SK-N-SH (cell line): Measurements from ENCODE around the gene CNTNAP2. TPM values are rescaled to one million over a fixed set of nuclear protein-coding genes. Genes with fewer than 3 reads are reported as not detected.
A peak's percentile ranks its signal among the peaks of the same experiment; 100 is the strongest.

ENCODE experiments used
- CTCF ChIA-PET: fragments of 300-600, 350-600 bp; formaldehyde crosslinking; extraction: SDS; loops from one replicate; lab custom pipeline; 2021; lab: Yijun Ruan, JAX
- POLR2A ChIA-PET: fragments of 350-600 bp; sonication (Branson Sonifier 250); formaldehyde crosslinking; extraction: SDS; loops from one replicate; lab custom pipeline; 2020; ENCODE audit warnings: antibody characterized with exemption, inconsistent platforms; lab: Yijun Ruan, JAX
- DNase-seq: peaks from one replicate; pipeline ENCODE4 v3.0.0; 2012
- H2AFZ ChIP-seq: fragments of 200-600 bp; sonication (generic); 2 replicates; pipeline ENCODE4 v1.8.1; 2016; ENCODE audit warnings: antibody characterized with exemption, mild to moderate bottlenecking, low read depth
- H3F3A ChIP-seq: fragments of 200-600 bp; sonication (generic); replicated peaks from 2 replicates; pipeline ENCODE3; 2016; ENCODE audit warnings: antibody characterized with exemption, mild to moderate bottlenecking; ENCODE audit not compliant: insufficient read depth
- H3K27ac ChIP-seq, 2 experiments: fragments of 200-500 bp in 1 of 2; fragments of 200-600 bp in 1 of 2; sonication (Bioruptor generic) in 1 of 2; sonication (generic), shearing (Covaris generic) in 1 of 2; 2 replicates each; pipeline versions ENCODE4 v1.5.1 to v1.6.1; 2014 to 2016; ENCODE audit warnings: low read depth in 2 of 2, inconsistent platforms in 1 of 2, low read length in 1 of 2, mild to moderate bottlenecking in 1 of 2, mixed read lengths in 1 of 2
- H3K27me3 ChIP-seq: fragments of 200-600 bp; sonication (generic), shearing (Covaris generic); 2 replicates; pipeline ENCODE4 v1.6.1; 2016; ENCODE audit warnings: mixed run types; ENCODE audit not compliant: insufficient read depth
- H3K36me3 ChIP-seq, 2 experiments: fragments of 200-500 bp in 1 of 2; fragments of 200-600 bp in 1 of 2; sonication (Bioruptor generic) in 1 of 2; sonication (generic) in 1 of 2; replicated peaks in 1 of 2; 2 replicates each; pipeline versions ENCODE3 to v1.5.1; 2014 to 2016; ENCODE audit warnings: low read length in 1 of 2, mild to moderate bottlenecking in 1 of 2; ENCODE audit not compliant: insufficient read depth in 2 of 2, control insufficient read depth in 1 of 2
- H3K4me1 ChIP-seq, 2 experiments: fragments of 200-500 bp in 1 of 2; fragments of 200-600 bp in 1 of 2; sonication (Bioruptor generic) in 1 of 2; sonication (generic), shearing (Covaris generic) in 1 of 2; 2 replicates each; pipeline versions ENCODE4 v1.5.1 to v1.6.1; 2014 to 2016; ENCODE audit warnings: low read depth in 1 of 2, low read length in 1 of 2, mixed run types in 1 of 2; ENCODE audit not compliant: insufficient read depth in 2 of 2, control insufficient read depth in 1 of 2
- H3K4me2 ChIP-seq: fragments of 200-600 bp; sonication (generic), shearing (Covaris generic); 2 replicates; pipeline ENCODE4 v1.6.1; 2017; ENCODE audit warnings: mixed run types
- H3K4me3 ChIP-seq, 2 experiments: fragments of 200-500 bp in 1 of 2; fragments of 200-600 bp in 1 of 2; sonication (Bioruptor generic) in 1 of 2; sonication (generic), shearing (Covaris generic) in 1 of 2; 2 replicates each; pipeline versions ENCODE4 v1.5.1 to v1.8.1; 2014 to 2016; ENCODE audit warnings: low read depth in 2 of 2, inconsistent platforms in 1 of 2, low read length in 1 of 2, mild to moderate bottlenecking in 1 of 2, mixed read lengths in 1 of 2, moderate library complexity in 1 of 2
- H3K79me2 ChIP-seq: fragments of 200-600 bp; sonication (generic); 2 replicates; pipeline ENCODE4 v1.8.1; 2017; ENCODE audit warnings: mild to moderate bottlenecking; ENCODE audit not compliant: insufficient read depth
- H3K9ac ChIP-seq: fragments of 200-600 bp; sonication (generic); 2 replicates; pipeline ENCODE4 v1.6.1; 2017; ENCODE audit warnings: mixed run types
- H3K9me2 ChIP-seq: fragments of 200-600 bp; sonication (generic); 2 replicates; pipeline ENCODE4 v1.6.1; 2017; ENCODE audit warnings: mixed run types
- H3K9me3 ChIP-seq: fragments of 200-600 bp; sonication (generic); 2 replicates; pipeline ENCODE4 v1.6.1; 2017; ENCODE audit warnings: mixed run types, mild to moderate bottlenecking, moderate library complexity
- H4K20me1 ChIP-seq: fragments of 200-600 bp; sonication (generic); 2 replicates; pipeline ENCODE4 v1.6.1; 2017; ENCODE audit warnings: mild to moderate bottlenecking, mixed run types; ENCODE audit not compliant: insufficient read depth
- CTCF ChIP-seq: fragments of 200-600 bp; sonication (generic); IDR thresholded peaks from 2 replicates; pipeline ENCODE4 v1.6.1; 2017; ENCODE audit warnings: antibody characterized with exemption, mild to moderate bottlenecking, moderate library complexity
- EP300 ChIP-seq, 2 experiments: IDR thresholded peaks; 2 replicates each; pipeline versions ENCODE4 v1.4.0 to v1.6.1; 2012; ENCODE audit warnings: borderline replicate concordance in 1 of 2, low read depth in 1 of 2, low read length in 1 of 2
- FOSL2 ChIP-seq: IDR thresholded peaks from 2 replicates; pipeline ENCODE4 v1.4.0; 2012; ENCODE audit warnings: low read depth, mild to moderate bottlenecking, moderate library complexity, borderline replicate concordance
- GABPA ChIP-seq: IDR thresholded peaks from 2 replicates; pipeline ENCODE4 v1.4.0; 2012; ENCODE audit warnings: low read depth, mild to moderate bottlenecking
- GATA2 ChIP-seq: sonication (generic); formaldehyde crosslinking; IDR thresholded peaks from 2 replicates; pipeline ENCODE4 v1.5.0; 2020; ENCODE audit warnings: mild to moderate bottlenecking, missing genetic modification reagents
- IRF3 ChIP-seq: fragments of 150-350 bp; IDR thresholded peaks from 2 replicates; pipeline ENCODE4 v1.6.1; 2016; ENCODE audit warnings: mild to moderate bottlenecking, low read depth, low read length
- MAX ChIP-seq: IDR thresholded peaks from 2 replicates; pipeline ENCODE4 v1.4.0; 2012; ENCODE audit warnings: low read depth
- MEF2A ChIP-seq: IDR thresholded peaks from 2 replicates; pipeline ENCODE4 v1.4.0; 2012; ENCODE audit warnings: low read depth, borderline replicate concordance
- MXI1 ChIP-seq: IDR thresholded peaks from 2 replicates; pipeline ENCODE4 v1.6.1; 2012; ENCODE audit warnings: mild to moderate bottlenecking, low read depth, low read length, improper control_type of control experiment
- NFIC ChIP-seq: IDR thresholded peaks from 2 replicates; pipeline ENCODE4 v1.4.0; 2012; ENCODE audit warnings: borderline replicate concordance
- NRF1 ChIP-seq: IDR thresholded peaks from 2 replicates; pipeline ENCODE4 v1.6.1; 2012; ENCODE audit warnings: low read depth, mild to moderate bottlenecking, low read length
- POLR2AphosphoS5 ChIP-seq: IDR thresholded peaks from 2 replicates; pipeline ENCODE4 v1.6.1; 2012; ENCODE audit warnings: low read depth, low read length
- RAD21 ChIP-seq: IDR thresholded peaks from 2 replicates; pipeline ENCODE4 v1.6.1; 2012; ENCODE audit warnings: mild to moderate bottlenecking, low read length
- RFX5 ChIP-seq: IDR thresholded peaks from 2 replicates; pipeline ENCODE4 v1.6.1; 2012; ENCODE audit warnings: mild to moderate bottlenecking, improper control_type of control experiment, low read length
- SMC3 ChIP-seq: IDR thresholded peaks from 2 replicates; pipeline ENCODE4 v1.6.1; 2012; ENCODE audit warnings: low read depth, low read length, improper control_type of control experiment
- TCF12 ChIP-seq: IDR thresholded peaks from 2 replicates; pipeline ENCODE4 v1.4.0; 2012
- USF2 ChIP-seq: fragments of 150-350 bp; IDR thresholded peaks from 2 replicates; pipeline ENCODE4 v1.6.1; 2017; ENCODE audit warnings: antibody characterized with exemption, low read length, low read depth, borderline replicate concordance
- WGBS: methylation state at CpG from one replicate; pipeline ENCODE4 v1.1.6; 2017; ENCODE audit warnings: low lambda C conversion rate; 5-methylcytosine and 5-hydroxymethylcytosine counted together
- polyA plus RNA-seq, 3 experiments: library from polyadenylated mRNA; depleted of rRNA; stranded (reverse); fragments of >200 nt; gene quantifications; 2 replicates each; pipeline ENCODE4 v1.2.3, GENCODE V29; 2012

The CNTNAP2 gene
- polyA plus RNA-seq, 1 of the 3 experiments (the other 2 are of a cell fraction) = 3.4 TPM

- ChIA-PET CTCF (interaction anchor here (0.9 to 1.0 kb wide), 2 partner anchors 9 to 54 kb away, joined by 3 read pairs; no protein-coding TSS in a partner anchor), POLR2A (no interaction called here)
- WGBS = 77% methylated on average over 3 of the region's 3 CpGs
- Histone ChIP-seq H2AFZ (no peak overlapping the region; the same call in 1 of the 2 replicates), H3K9me2 (no peaks in the 10 kb centered on the region), H3K9me3 (no peaks in the 10 kb centered on the region; the same call in 1 of the 2 replicates), H3K27ac (no peak overlapping the region), H3K4me3 (no peak overlapping the region), H3K4me1 (peaks cover 0 to 5% of the 10 kb centered on the region in 2 experiments; a peak in 1 of 4 replicates), H3K79me2 (no peaks in the 10 kb centered on the region), H3K4me2 (no peak overlapping the region), H3K9ac (no peak overlapping the region), H4K20me1 (no peaks in the 10 kb centered on the region), H3K27me3 (no peaks in the 10 kb centered on the region), H3K36me3 (no peaks in the 10 kb centered on the region), H3F3A (no peaks in the 10 kb centered on the region)
- no peak for DNase-seq
- TF ChIP-seq NFIC (no peak), MXI1 (no peak), MEF2A (no peak), MAX (no peak), NRF1 (no peak), FOSL2 (no peak), TCF12 (no peak), IRF3 (no peak), SMC3 (no peak), CTCF (no peak), GABPA (no peak), RAD21 (no peak), POLR2AphosphoS5 (no peak), USF2 (no peak)
These were observed 1663.3 kb downstream of the CNTNAP2 start for GRCh38 chr7:147779949-147780348.

GRCh38 chr7:147796581-147796980 is 1680.0 kb downstream of the CNTNAP2 start:
- TF ChIP-seq RFX5 = no peak
- TF ChIP-seq GATA2 (CRISPR knock-in tag) = 0 out of 2 replicates have a peak, but pooled peaks have one; percentile 18
- TF ChIP-seq EP300 (IDR thresholded peaks at IDR 0.05; ENCODE audit: borderline replicate concordance in 1 of 2, low read depth in 1 of 2, low read length in 1 of 2) = peak in 1 of 2 experiments; percentile 49; a peak in 1 of 4 replicates
- no peak for TF ChIP-seq NRF1
- no peak for TF ChIP-seq CTCF
- TF ChIP-seq GABPA = no peak
- TF ChIP-seq, all 33 proteins: peak for 2
- 0 out of 2 replicates have a peak overlapping the region, but pooled peaks have one; percentile 50 for H2AFZ ChIP-seq
- ChIA-PET POLR2A (no interaction called here), CTCF (interaction anchor here (1.1 to 1.5 kb wide), 3 partner anchors 15 to 364 kb away, joined by 4 to 5 read pairs (median 4); no protein-coding TSS in a partner anchor)
- WGBS = 49% methylated on average over 5 of the region's 5 CpGs
- no peak overlapping the region for H3K4me2 ChIP-seq
- no peaks in the 10 kb centered on the region for H3K27me3 ChIP-seq
- peaks cover 0 to 3% of the 10 kb centered on the region in 2 experiments; a peak in 1 of 4 replicates for H3K4me1 ChIP-seq
- peaks cover 0 to 8% of the 10 kb centered on the region in 2 experiments for H3K36me3 ChIP-seq
- H3K9me3 ChIP-seq = no peaks in the 10 kb centered on the region
- peak; percentile 49 for DNase-seq
- H3F3A ChIP-seq = no peaks in the 10 kb centered on the region
- H3K9me2 ChIP-seq = 0 out of 2 replicates have a peak, but pooled peaks cover 4% of the 10 kb centered on the region
- H4K20me1 ChIP-seq = no peaks in the 10 kb centered on the region
- H3K79me2 ChIP-seq = no peaks in the 10 kb centered on the region
- peak overlapping the region in 1 of 2 experiments; percentile 18; a peak in 1 of 4 replicates for H3K27ac ChIP-seq
- no peak overlapping the region for H3K4me3 ChIP-seq
- no peak overlapping the region for H3K9ac ChIP-seq
